ENCODE results near the gene C2orf72. TPM values are rescaled to one million over a fixed set of nuclear protein-coding genes. Genes with fewer than 3 reads are reported as not detected.

C2orf72 gene
- polyA plus RNA-seq, 3 donors: not detected

DNA sequence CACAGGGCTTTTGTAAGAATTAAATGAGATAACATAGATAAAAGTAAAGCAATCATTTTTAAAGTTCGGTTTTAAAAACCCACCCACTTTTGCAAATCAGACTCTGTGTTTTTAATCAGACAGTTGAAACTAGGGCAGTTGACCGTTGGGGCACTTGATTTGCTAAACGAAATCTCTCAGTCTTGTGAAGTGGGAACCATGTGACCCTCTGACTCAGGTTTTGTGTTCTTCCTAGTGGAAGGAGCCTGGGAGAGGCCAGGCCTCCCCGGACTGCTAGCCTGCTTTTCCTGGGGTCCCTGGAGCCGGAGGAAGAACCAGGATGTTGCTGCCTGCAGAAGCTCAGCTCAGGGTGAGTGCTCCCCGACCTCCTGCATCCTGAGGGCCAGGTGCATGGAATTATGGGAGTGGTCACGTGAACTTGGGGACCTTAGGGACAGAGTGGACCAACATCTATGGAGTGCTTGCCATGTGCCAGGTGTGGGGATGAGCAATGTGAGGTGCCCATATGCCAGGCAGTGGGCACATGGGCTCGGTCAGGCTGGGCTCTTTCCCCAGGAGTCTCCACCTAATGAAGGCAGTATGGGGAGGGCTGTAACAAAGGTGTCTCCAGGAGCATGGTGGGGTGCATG is 3.9 kb downstream of the C2orf72 start:
- Mint-ChIP-seq H3K9me3 (peaks cover 0 to 11% (median 2%) of the 10 kb centered on the region in 7 donors), H3K36me3 (no peaks in the 10 kb centered on the region), H3K27ac (no peak overlapping the region), H3K4me3 (no peak overlapping the region), H3K27me3 (ENCODE audit: low read depth in 3 of 3) (peaks cover 43 to 57% (median 49%) of the 10 kb centered on the region in 3 donors), H3K4me1 (peaks cover 4% of the 10 kb centered on the region)
- H2AFZ ChIP-seq (ENCODE audit: insufficient read depth, low read depth, low read length, poor library complexity, severe bottlenecking): no peak overlapping the region
- H3K9ac ChIP-seq (ENCODE audit: insufficient read depth, low read length, poor library complexity, severe bottlenecking): no peak overlapping the region
- no peak overlapping the region for H3K4me2 ChIP-seq (replicated peaks; ENCODE audit: extremely low read depth, low read length, poor library complexity, severe bottlenecking)
- no peaks in the 10 kb centered on the region for H4K20me1 ChIP-seq (ENCODE audit: insufficient read depth, low read length)
- H3K4me1 ChIP-seq (ENCODE audit: control insufficient read depth in 1 of 2, insufficient read depth in 2 of 2, low read length in 2 of 2): peaks cover 0 to 2% of the 10 kb centered on the region in 2 donors
- TF ChIP-seq, protein P1, sequence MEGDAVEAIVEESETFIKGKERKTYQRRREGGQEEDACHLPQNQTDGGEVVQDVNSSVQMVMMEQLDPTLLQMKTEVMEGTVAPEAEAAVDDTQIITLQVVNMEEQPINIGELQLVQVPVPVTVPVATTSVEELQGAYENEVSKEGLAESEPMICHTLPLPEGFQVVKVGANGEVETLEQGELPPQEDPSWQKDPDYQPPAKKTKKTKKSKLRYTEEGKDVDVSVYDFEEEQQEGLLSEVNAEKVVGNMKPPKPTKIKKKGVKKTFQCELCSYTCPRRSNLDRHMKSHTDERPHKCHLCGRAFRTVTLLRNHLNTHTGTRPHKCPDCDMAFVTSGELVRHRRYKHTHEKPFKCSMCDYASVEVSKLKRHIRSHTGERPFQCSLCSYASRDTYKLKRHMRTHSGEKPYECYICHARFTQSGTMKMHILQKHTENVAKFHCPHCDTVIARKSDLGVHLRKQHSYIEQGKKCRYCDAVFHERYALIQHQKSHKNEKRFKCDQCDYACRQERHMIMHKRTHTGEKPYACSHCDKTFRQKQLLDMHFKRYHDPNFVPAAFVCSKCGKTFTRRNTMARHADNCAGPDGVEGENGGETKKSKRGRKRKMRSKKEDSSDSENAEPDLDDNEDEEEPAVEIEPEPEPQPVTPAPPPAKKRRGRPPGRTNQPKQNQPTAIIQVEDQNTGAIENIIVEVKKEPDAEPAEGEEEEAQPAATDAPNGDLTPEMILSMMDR (IDR thresholded peaks at IDR 0.05): no peak
- H3K36me3 ChIP-seq (replicated peaks in 1 of 2; ENCODE audit: control insufficient read depth in 1 of 2, insufficient read depth in 2 of 2, low read length in 2 of 2): no peaks in the 10 kb centered on the region
- intact Hi-C loops (cut with micrococcal nuclease): no loop called here
- WGBS (ENCODE audit: insufficient coverage): 77% methylated on average over 7 of the region's 8 CpGs
- H3K27me3 ChIP-seq (ENCODE audit: control insufficient read depth in 2 of 2, insufficient read depth in 2 of 2, low read length in 2 of 2): peaks cover 28 to 42% of the 10 kb centered on the region in 2 donors
- H3K4me3 ChIP-seq (replicated peaks in 1 of 3; ENCODE audit: low read depth in 2 of 3, low read length in 3 of 3): no peak overlapping the region
- H3K27ac ChIP-seq (ENCODE audit: low read depth in 1 of 2, low read length in 2 of 2): no peak overlapping the region
- peaks cover 0 to 15% of the 10 kb centered on the region in 2 donors for H3K9me3 ChIP-seq (replicated peaks in 1 of 2; ENCODE audit: control insufficient read depth in 1 of 2, insufficient read depth in 1 of 2, low read length in 2 of 2)
- no peak for DNase-seq
- no peaks in the 10 kb centered on the region for H3K79me2 ChIP-seq (ENCODE audit: insufficient read depth, low read length)

DNA sequence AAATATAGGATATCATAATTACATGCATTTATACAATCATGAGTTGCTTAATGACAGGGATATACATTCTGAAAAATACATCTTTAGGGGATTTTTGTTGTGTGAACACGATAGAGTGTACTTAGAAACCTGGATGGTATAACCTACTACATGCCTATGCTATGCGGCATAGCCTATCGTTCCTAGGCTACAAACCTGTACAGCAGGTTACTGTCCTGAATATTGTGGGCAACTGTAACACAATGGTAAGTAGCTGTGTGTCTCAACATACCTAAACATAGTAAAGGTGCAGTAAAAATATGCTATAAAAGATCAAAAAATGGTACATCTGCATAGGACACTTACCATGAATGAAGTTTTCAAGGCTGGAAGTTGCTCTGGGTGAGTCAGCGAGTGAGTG is 6.5 kb downstream of the C2orf72 start:
- Histone ChIP-seq H3K9ac (ENCODE audit: insufficient read depth, low read length, poor library complexity, severe bottlenecking) (no peak overlapping the region), H3K9me3 (replicated peaks in 1 of 2; ENCODE audit: control insufficient read depth in 1 of 2, insufficient read depth in 1 of 2, low read length in 2 of 2) (peaks cover 0 to 7% of the 10 kb centered on the region in 2 donors), H3K27ac (ENCODE audit: low read depth in 1 of 2, low read length in 2 of 2) (no peak overlapping the region), H3K4me3 (replicated peaks in 1 of 3; ENCODE audit: low read depth in 2 of 3, low read length in 3 of 3) (no peak overlapping the region), H2AFZ (ENCODE audit: insufficient read depth, low read depth, low read length, poor library complexity, severe bottlenecking) (no peak overlapping the region), H3K4me1 (ENCODE audit: control insufficient read depth in 1 of 2, insufficient read depth in 2 of 2, low read length in 2 of 2) (no peaks in the 10 kb centered on the region), H3K79me2 (ENCODE audit: insufficient read depth, low read length) (no peaks in the 10 kb centered on the region), H4K20me1 (ENCODE audit: insufficient read depth, low read length) (no peaks in the 10 kb centered on the region), H3K36me3 (replicated peaks in 1 of 2; ENCODE audit: control insufficient read depth in 1 of 2, insufficient read depth in 2 of 2, low read length in 2 of 2) (no peaks in the 10 kb centered on the region), H3K4me2 (replicated peaks; ENCODE audit: extremely low read depth, low read length, poor library complexity, severe bottlenecking) (no peak overlapping the region), H3K27me3 (ENCODE audit: control insufficient read depth in 2 of 2, insufficient read depth in 2 of 2, low read length in 2 of 2) (peaks cover 16 to 30% of the 10 kb centered on the region in 2 donors)
- no peaks in the 10 kb centered on the region for H3K36me3 Mint-ChIP-seq
- intact Hi-C loops (cut with micrococcal nuclease): no loop called here
- H3K27ac Mint-ChIP-seq: no peak overlapping the region
- H3K4me1 Mint-ChIP-seq: no peaks in the 10 kb centered on the region
- H3K27me3 Mint-ChIP-seq (ENCODE audit: low read depth in 3 of 3): peaks cover 36 to 50% (median 45%) of the 10 kb centered on the region in 3 donors
- WGBS (ENCODE audit: insufficient coverage): 100% methylated on average over 1 of the region's 4 CpGs
- TF ChIP-seq, protein P1 (IDR thresholded peaks at IDR 0.05): no peak
- peaks cover 0 to 7% (median 0%) of the 10 kb centered on the region in 7 donors for H3K9me3 Mint-ChIP-seq
- no peak for DNase-seq
- no peak overlapping the region for H3K4me3 Mint-ChIP-seq
